GM10266 (cell line): ENCODE data around the gene CAND1.

Experiments used
- DNase-seq: peaks from one replicate; pipeline ENCODE4 v3.0.0; 2012; ENCODE audit errors: extremely low spot score
- CTCF ChIP-seq: IDR thresholded peaks from 2 replicates; pipeline ENCODE4 v1.5.1; 2012; ENCODE audit warnings: mild to moderate bottlenecking, low read depth; ENCODE audit not compliant: control insufficient read depth, insufficient read depth; ENCODE audit errors: missing control alignments

The CAND1 gene

GRCh38 chr12:67299526-67299925 lies 30.4 kb downstream of the CAND1 start:
- no peak for DNase-seq
- TF ChIP-seq CTCF: no peak

- no peak for TF ChIP-seq CTCF
- no peak for DNase-seq
Observed at GRCh38 chr12:67299926-67300325, 30.8 kb downstream of the CAND1 start.

- no peak for TF ChIP-seq CTCF
- no peak for DNase-seq
Observed at GRCh38 chr12:67302162-67302561, 33.0 kb downstream of the CAND1 start.

- DNase-seq: no peak
- TF ChIP-seq CTCF: no peak
Observed at GRCh38 chr12:67305544-67305943, 36.4 kb downstream of the CAND1 start.

- TF ChIP-seq CTCF: no peak
- no peak for DNase-seq
Observed at GRCh38 chr12:67306712-67307111, 37.6 kb downstream of the CAND1 start.

- DNase-seq: no peak
Observed at GRCh38 chr12:67315661-67316060, 46.5 kb downstream of the CAND1 start.

GRCh38 chr12:67318786-67319185 lies 49.6 kb downstream of the CAND1 start:
- no peak for DNase-seq
- TF ChIP-seq CTCF: no peak

More at GRCh38 chr12:67315661-67316060, 46.5 kb downstream of the CAND1 start:
- TF ChIP-seq CTCF: no peak
